Right lobe of liver (tissue), 4 donors: ENCODE data around the gene PCNX1.

Experiments
- CTCF ChIP-seq, 4 donors: fragments of 200-600 bp in 3 of 4; fragments of 450-650 bp in 1 of 4; IDR thresholded peaks; one replicate each; pipeline versions ENCODE4 v1.5.1 to v1.8.0; 2016 to 2022; ENCODE audit warnings: antibody characterized with exemption in 4 of 4, mild to moderate bottlenecking in 2 of 4
- POLR2A ChIP-seq: fragments of 450-650 bp; IDR thresholded peaks from one replicate; pipeline ENCODE4 v1.6.1; 2017; ENCODE audit warnings: antibody characterized with exemption, mild to moderate bottlenecking
- donor health status: DM: no; HTN: no; CAD: no.
- donor health status: DM: no; HTN: no; CAD: no.
- donor health status: DM: no; HTN: yes; CAD: no.

- TF ChIP-seq CTCF (IDR thresholded peaks at IDR 0.05) (no peak), POLR2A (no peak)
These were observed 115.7 kb downstream of the PCNX1 start for GRCh38 chr14:71022939-71023338.
